ENCODE data around the gene PVRIG.
"Not testable (repeated sequence)": the region's sequence is repeated elsewhere in the genome, so short reads cannot be mapped to it uniquely, and the experiment has no call there.

PVRIG gene

DNA sequence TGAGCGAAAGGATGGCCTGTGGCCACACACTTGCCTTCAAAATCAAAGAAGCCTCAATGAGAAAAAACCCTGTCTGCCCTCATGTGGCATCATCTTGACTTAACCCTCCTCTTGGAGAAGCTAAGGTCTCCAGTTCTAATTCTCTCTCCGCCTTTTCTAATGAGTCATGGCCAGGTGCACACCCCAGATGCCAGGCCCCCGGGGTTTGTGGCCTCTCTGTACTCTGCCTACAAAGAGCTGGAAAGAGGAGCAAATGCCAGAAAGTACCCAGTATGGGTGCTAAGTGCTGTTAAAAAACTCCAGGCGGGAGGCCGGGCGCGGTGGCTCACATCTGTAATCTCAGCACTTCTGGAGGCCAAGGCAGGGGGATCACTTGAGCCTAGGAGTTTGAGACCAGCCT lies 20.2 kb downstream of the PVRIG start:
- H3K4ac ChIP-seq (ENCODE audit: low read depth, low read length); H3K27ac ChIP-seq (ENCODE audit: low read depth, low read length); H2AK5ac ChIP-seq (ENCODE audit: low read length); H3K36me3 ChIP-seq (ENCODE audit: control insufficient read depth in 1 of 2, insufficient read depth in 2 of 2, low read length in 2 of 2); H3K9ac ChIP-seq (ENCODE audit: low read length); DNase-seq; H3K23ac ChIP-seq (ENCODE audit: low read length); H3K79me1 ChIP-seq (ENCODE audit: low read length); H4K8ac ChIP-seq (ENCODE audit: low read depth, low read length); H4K91ac ChIP-seq (ENCODE audit: low read depth, low read length); H3K79me2 ChIP-seq (ENCODE audit: control insufficient read depth, insufficient read depth, low read length, poor library complexity); H3K4me1 ChIP-seq (ENCODE audit: control insufficient read depth in 1 of 2, insufficient read depth in 2 of 2, low read length in 2 of 2); H2BK5ac ChIP-seq (ENCODE audit: low read depth, low read length, poor library complexity); H3K4me2 ChIP-seq (ENCODE audit: low read length); H3K14ac ChIP-seq (ENCODE audit: low read length); H2AFZ ChIP-seq (ENCODE audit: insufficient read depth, low read length, poor library complexity); H4K12ac ChIP-seq (ENCODE audit: low read depth, low read length); H3K4me3 ChIP-seq (ENCODE audit: low read depth, low read length); H3K18ac ChIP-seq (ENCODE audit: low read length); H2BK12ac ChIP-seq (ENCODE audit: low read length); H2BK120ac ChIP-seq (ENCODE audit: insufficient read depth, low read length, poor library complexity); H3K9me3 ChIP-seq (ENCODE audit: insufficient read depth, low read depth, low read length); H3K27me3 ChIP-seq (ENCODE audit: insufficient read depth, low read length): not testable (repeated sequence)
- WGBS (ENCODE audit: extremely low coverage, insufficient coverage, insufficient read length), result no CpG with 5 or more reads among the region's 7 CpGs

DNA sequence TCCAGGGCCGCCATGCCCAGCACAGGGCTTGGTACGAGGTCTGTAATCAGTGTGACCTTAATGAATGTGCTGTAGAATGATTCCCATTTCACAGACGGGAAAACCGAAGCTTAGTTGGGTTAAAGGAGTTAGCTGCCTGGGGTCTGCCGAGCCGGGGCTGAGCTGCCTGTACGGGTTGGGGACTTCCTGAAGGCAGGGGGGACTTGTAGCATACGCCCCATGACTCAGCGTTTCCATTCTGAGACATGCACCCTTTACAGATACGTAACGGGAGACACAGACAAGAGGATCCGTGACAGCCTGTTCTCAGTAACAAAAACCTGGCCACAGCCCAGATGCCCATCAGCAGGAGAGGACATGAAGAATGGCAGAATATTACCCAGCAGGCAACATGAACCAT lies 23.6 kb downstream of the PVRIG start:
- H2BK5ac ChIP-seq (ENCODE audit: low read depth, low read length, poor library complexity); H2BK12ac ChIP-seq (ENCODE audit: low read length); H3K4me2 ChIP-seq (ENCODE audit: low read length); H3K79me2 ChIP-seq (ENCODE audit: control insufficient read depth, insufficient read depth, low read length, poor library complexity); H3K4me3 ChIP-seq (ENCODE audit: low read depth, low read length); H3K18ac ChIP-seq (ENCODE audit: low read length); H4K91ac ChIP-seq (ENCODE audit: low read depth, low read length); H2AK5ac ChIP-seq (ENCODE audit: low read length); H3K9me3 ChIP-seq (ENCODE audit: insufficient read depth, low read depth, low read length); H4K8ac ChIP-seq (ENCODE audit: low read depth, low read length); H3K4ac ChIP-seq (ENCODE audit: low read depth, low read length); H3K9ac ChIP-seq (ENCODE audit: low read length); H3K79me1 ChIP-seq (ENCODE audit: low read length); H3K27me3 ChIP-seq (ENCODE audit: insufficient read depth, low read length); H4K12ac ChIP-seq (ENCODE audit: low read depth, low read length); H3K14ac ChIP-seq (ENCODE audit: low read length); H3K4me1 ChIP-seq (ENCODE audit: control insufficient read depth in 1 of 2, insufficient read depth in 2 of 2, low read length in 2 of 2); H3K36me3 ChIP-seq (ENCODE audit: control insufficient read depth in 1 of 2, insufficient read depth in 2 of 2, low read length in 2 of 2); H3K27ac ChIP-seq (ENCODE audit: low read depth, low read length); DNase-seq; H3K23ac ChIP-seq (ENCODE audit: low read length); H2BK120ac ChIP-seq (ENCODE audit: insufficient read depth, low read length, poor library complexity); H2AFZ ChIP-seq (ENCODE audit: insufficient read depth, low read length, poor library complexity): not testable (repeated sequence)
- no CpG with 5 or more reads among the region's 12 CpGs for WGBS (ENCODE audit: extremely low coverage, insufficient coverage, insufficient read length)

DNA sequence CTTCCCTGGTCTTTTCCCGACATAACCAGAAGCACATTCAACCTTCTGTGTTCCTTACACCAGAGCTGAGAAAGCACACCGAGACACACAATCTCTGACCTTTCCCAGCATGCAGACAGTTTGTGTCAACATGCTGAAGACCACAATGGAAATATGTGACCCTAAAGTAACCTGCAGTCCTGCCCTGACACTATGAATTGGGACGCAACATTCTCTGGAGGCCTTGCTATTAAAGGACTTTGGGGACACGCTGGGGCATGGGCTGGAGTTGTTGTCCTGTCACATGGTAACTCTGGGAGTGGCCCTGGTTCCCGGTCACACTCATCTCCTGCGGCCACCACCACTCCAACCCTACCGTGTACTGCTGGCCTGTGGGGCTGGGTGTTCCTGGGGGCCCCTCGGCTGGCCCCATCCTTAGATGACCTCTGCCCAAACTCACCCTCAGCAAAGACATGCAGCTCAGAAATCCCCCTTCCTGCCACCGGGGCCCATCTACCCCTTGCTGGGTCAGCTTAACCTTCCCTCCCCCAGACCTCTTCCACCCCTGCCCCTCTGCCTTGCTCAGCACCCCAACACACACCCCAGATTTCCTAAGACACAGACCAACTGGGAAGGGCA lies 25.3 kb downstream of the PVRIG start:
- H3K18ac ChIP-seq (ENCODE audit: low read length); H3K27ac ChIP-seq (ENCODE audit: low read depth, low read length); H3K4me1 ChIP-seq (ENCODE audit: control insufficient read depth in 1 of 2, insufficient read depth in 2 of 2, low read length in 2 of 2); H3K4me3 ChIP-seq (ENCODE audit: low read depth, low read length); H3K27me3 ChIP-seq (ENCODE audit: insufficient read depth, low read length); H3K9me3 ChIP-seq (ENCODE audit: insufficient read depth, low read depth, low read length); H3K36me3 ChIP-seq (ENCODE audit: control insufficient read depth in 1 of 2, insufficient read depth in 2 of 2, low read length in 2 of 2); H2BK12ac ChIP-seq (ENCODE audit: low read length); H2AK5ac ChIP-seq (ENCODE audit: low read length); H3K4me2 ChIP-seq (ENCODE audit: low read length); H2BK120ac ChIP-seq (ENCODE audit: insufficient read depth, low read length, poor library complexity); H2BK5ac ChIP-seq (ENCODE audit: low read depth, low read length, poor library complexity); DNase-seq; H4K91ac ChIP-seq (ENCODE audit: low read depth, low read length); H3K4ac ChIP-seq (ENCODE audit: low read depth, low read length); H2AFZ ChIP-seq (ENCODE audit: insufficient read depth, low read length, poor library complexity); H3K14ac ChIP-seq (ENCODE audit: low read length); H3K9ac ChIP-seq (ENCODE audit: low read length); H3K79me1 ChIP-seq (ENCODE audit: low read length); H4K8ac ChIP-seq (ENCODE audit: low read depth, low read length); H3K79me2 ChIP-seq (ENCODE audit: control insufficient read depth, insufficient read depth, low read length, poor library complexity); H4K12ac ChIP-seq (ENCODE audit: low read depth, low read length); H3K23ac ChIP-seq (ENCODE audit: low read length): not testable (repeated sequence)
- no CpG with 5 or more reads among the region's 9 CpGs for WGBS (ENCODE audit: extremely low coverage, insufficient coverage, insufficient read length)

DNA sequence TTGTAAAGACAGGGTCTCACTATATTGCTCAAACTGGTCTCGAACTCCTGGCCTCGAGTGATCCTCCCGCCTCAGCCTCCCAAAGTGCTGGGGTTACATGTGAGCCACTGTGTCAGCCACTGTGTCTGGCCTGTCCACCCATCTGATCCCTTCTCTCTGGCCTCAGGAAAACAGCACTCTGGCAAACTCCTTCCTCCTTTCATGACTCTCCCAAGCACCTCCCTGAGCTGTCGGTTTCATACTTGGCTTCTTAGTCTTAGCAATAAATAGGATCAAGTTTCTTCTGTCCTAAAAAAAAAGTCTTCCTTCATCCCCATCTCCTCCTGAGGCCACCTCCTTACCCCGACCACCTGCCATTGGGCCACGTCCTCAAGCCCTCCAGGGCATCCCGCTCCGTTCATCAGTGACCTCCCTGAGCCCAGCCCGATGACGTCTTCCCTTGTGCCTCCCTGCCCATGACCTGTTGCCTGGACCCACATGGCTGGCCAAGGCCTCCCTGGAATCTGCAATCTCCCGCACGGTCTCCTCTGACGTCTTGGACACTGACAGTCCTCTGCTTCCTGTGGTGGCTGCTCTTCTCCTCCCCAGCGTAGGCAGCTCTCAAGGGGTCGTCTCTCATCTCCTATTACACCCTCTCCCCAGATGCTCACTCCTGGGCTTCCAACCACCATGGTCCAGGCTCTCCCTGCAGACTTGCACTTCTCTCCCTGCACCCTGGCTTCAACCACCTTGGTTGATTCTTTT lies 26.5 kb downstream of the PVRIG start:
- not testable (repeated sequence) for H4K91ac ChIP-seq (ENCODE audit: low read depth, low read length); H3K23ac ChIP-seq (ENCODE audit: low read length); H3K4me3 ChIP-seq (ENCODE audit: low read depth, low read length); H3K18ac ChIP-seq (ENCODE audit: low read length); H3K36me3 ChIP-seq (ENCODE audit: control insufficient read depth in 1 of 2, insufficient read depth in 2 of 2, low read length in 2 of 2); H3K14ac ChIP-seq (ENCODE audit: low read length); H3K4me2 ChIP-seq (ENCODE audit: low read length); H2BK12ac ChIP-seq (ENCODE audit: low read length); H2AFZ ChIP-seq (ENCODE audit: insufficient read depth, low read length, poor library complexity); H2BK5ac ChIP-seq (ENCODE audit: low read depth, low read length, poor library complexity); H3K27me3 ChIP-seq (ENCODE audit: insufficient read depth, low read length); H3K79me2 ChIP-seq (ENCODE audit: control insufficient read depth, insufficient read depth, low read length, poor library complexity); H3K4me1 ChIP-seq (ENCODE audit: control insufficient read depth in 1 of 2, insufficient read depth in 2 of 2, low read length in 2 of 2); H3K9me3 ChIP-seq (ENCODE audit: insufficient read depth, low read depth, low read length); H3K4ac ChIP-seq (ENCODE audit: low read depth, low read length); H4K12ac ChIP-seq (ENCODE audit: low read depth, low read length); H3K27ac ChIP-seq (ENCODE audit: low read depth, low read length); H2BK120ac ChIP-seq (ENCODE audit: insufficient read depth, low read length, poor library complexity); H3K79me1 ChIP-seq (ENCODE audit: low read length); H2AK5ac ChIP-seq (ENCODE audit: low read length); H3K9ac ChIP-seq (ENCODE audit: low read length); H4K8ac ChIP-seq (ENCODE audit: low read depth, low read length)
- WGBS (ENCODE audit: extremely low coverage, insufficient coverage, insufficient read length), result no CpG with 5 or more reads among the region's 15 CpGs
- DNase-seq, result peak; percentile 96 to 97
